OCI-LY1 (cell line): ENCODE data around the gene LRRC9.

Source experiments
- H2AFZ ChIP-seq: fragments of 200-600 bp; sonication (generic), shearing (Covaris generic); 2 replicates; pipeline ENCODE4 v1.6.0; 2014; ENCODE audit warnings: antibody characterized with exemption, mild to moderate bottlenecking, low read length
- H3F3A ChIP-seq: fragments of 200-600 bp; sonication (generic), shearing (Covaris generic); 2 replicates; pipeline ENCODE4 v1.6.0; 2014; ENCODE audit warnings: mild to moderate bottlenecking, antibody characterized with exemption, low read length, moderate library complexity; ENCODE audit not compliant: insufficient read depth
- H3K27ac ChIP-seq: fragments of 200-600 bp; sonication (generic); 2 replicates; pipeline ENCODE4 v1.5.1; 2014; ENCODE audit warnings: low read length, mixed run types, mild to moderate bottlenecking, low read depth; ENCODE audit not compliant: poor library complexity, severe bottlenecking
- H3K27me3 ChIP-seq: fragments of 200-600 bp; sonication (generic); 2 replicates; pipeline ENCODE4 v1.6.0; 2014; ENCODE audit warnings: antibody characterized with exemption, mild to moderate bottlenecking, low read length, moderate library complexity; ENCODE audit not compliant: insufficient read depth
- H3K36me3 ChIP-seq: fragments of 200-600 bp; sonication (generic); 2 replicates; pipeline ENCODE4 v1.6.1; 2014; ENCODE audit warnings: mild to moderate bottlenecking, antibody characterized with exemption, low read length, moderate library complexity, mixed read lengths; ENCODE audit not compliant: insufficient read depth
- H3K4me1 ChIP-seq: fragments of 200-600 bp; sonication (generic); 2 replicates; pipeline ENCODE4 v1.5.1; 2014; ENCODE audit warnings: mild to moderate bottlenecking, low read length, moderate library complexity; ENCODE audit not compliant: insufficient read depth, severe bottlenecking
- H3K4me2 ChIP-seq: fragments of 200-600 bp; sonication (generic), shearing (Covaris generic); 2 replicates; pipeline ENCODE4 v1.6.1; 2014; ENCODE audit warnings: low read length
- H3K4me3 ChIP-seq: fragments of 200-600 bp; sonication (generic); 2 replicates; pipeline ENCODE4 v1.5.1; 2014; ENCODE audit warnings: low read length, low read depth, mild to moderate bottlenecking, mixed read lengths; ENCODE audit not compliant: poor library complexity, severe bottlenecking
- H3K79me2 ChIP-seq: fragments of 200-600 bp; shearing (Covaris generic); 2 replicates; pipeline ENCODE4 v1.6.1; 2016; ENCODE audit warnings: mixed run types, low read length, mixed read lengths; ENCODE audit not compliant: insufficient read depth
- H3K9ac ChIP-seq: fragments of 200-600 bp; sonication (generic), shearing (Covaris generic); 2 replicates; pipeline ENCODE4 v1.6.1; 2014; ENCODE audit warnings: mild to moderate bottlenecking, low read length, mixed read lengths
- H3K9me2 ChIP-seq: fragments of 200-600 bp; sonication (generic), shearing (Covaris generic); 2 replicates; pipeline ENCODE4 v1.6.1; 2014; ENCODE audit warnings: low read depth, mild to moderate bottlenecking, low read length, mixed read lengths
- H3K9me3 ChIP-seq: fragments of 200-600 bp; shearing (Covaris generic); 2 replicates; pipeline ENCODE4 v1.6.1; 2014; ENCODE audit warnings: low read length, mixed read lengths
- H4K20me1 ChIP-seq: fragments of 200-600 bp; sonication (generic), shearing (Covaris generic); 2 replicates; pipeline ENCODE4 v1.6.0; 2016; ENCODE audit warnings: mild to moderate bottlenecking, low read length; ENCODE audit not compliant: insufficient read depth
- CTCF ChIP-seq: fragments of 200-600 bp; sonication (generic), shearing (Covaris generic); IDR thresholded peaks from 2 replicates; pipeline ENCODE4 v1.5.1; 2017; ENCODE audit warnings: mild to moderate bottlenecking, antibody characterized with exemption, low read length, moderate library complexity, mixed read lengths
- EZH2 ChIP-seq: fragments of 200-600 bp; sonication (generic), shearing (Covaris generic); IDR thresholded peaks from 2 replicates; pipeline ENCODE4 v1.8.0; 2017; ENCODE audit warnings: borderline replicate concordance, mixed run types, mild to moderate bottlenecking, antibody characterized with exemption, low read length, moderate library complexity, mixed read lengths

The LRRC9 gene

GRCh38 chr14:59969319-59969718 lies 49.4 kb downstream of the LRRC9 start:
- no peaks in the 10 kb centered on the region for H3K27me3 ChIP-seq
- no peak overlapping the region for H3K27ac ChIP-seq
- peaks cover 11% of the 10 kb centered on the region for H3K4me1 ChIP-seq
- H2AFZ ChIP-seq = no peak overlapping the region
- no peak overlapping the region for H3K4me3 ChIP-seq
- no peaks in the 10 kb centered on the region for H3K36me3 ChIP-seq
- H3K9me2 ChIP-seq = no peaks in the 10 kb centered on the region
- H3K9me3 ChIP-seq = no peaks in the 10 kb centered on the region
- no peaks in the 10 kb centered on the region for H4K20me1 ChIP-seq
- H3K4me2 ChIP-seq = no peak overlapping the region
- no peaks in the 10 kb centered on the region for H3K79me2 ChIP-seq
- no peaks in the 10 kb centered on the region for H3F3A ChIP-seq
- TF ChIP-seq EZH2 (no peak), CTCF (no peak)
- H3K9ac ChIP-seq = no peak overlapping the region

GRCh38 chr14:59981564-59981963 lies 61.6 kb downstream of the LRRC9 start:
- TF ChIP-seq EZH2 (no peak), CTCF (no peak)

GRCh38 chr14:59983048-59983447 lies 63.1 kb downstream of the LRRC9 start:
- no peak overlapping the region for H3K27ac ChIP-seq
- no peaks in the 10 kb centered on the region for H3K36me3 ChIP-seq
- no peak overlapping the region for H3K9ac ChIP-seq
- H3K79me2 ChIP-seq = no peaks in the 10 kb centered on the region
- no peak overlapping the region for H3K4me3 ChIP-seq
- no peak overlapping the region for H2AFZ ChIP-seq
- H3K4me1 ChIP-seq = no peaks in the 10 kb centered on the region
- no peaks in the 10 kb centered on the region for H3K27me3 ChIP-seq
- no peaks in the 10 kb centered on the region for H4K20me1 ChIP-seq
- no peak overlapping the region for H3K4me2 ChIP-seq
- TF ChIP-seq CTCF = no peak
- TF ChIP-seq EZH2 = no peak
- H3F3A ChIP-seq = no peaks in the 10 kb centered on the region
- no peaks in the 10 kb centered on the region for H3K9me2 ChIP-seq
- no peaks in the 10 kb centered on the region for H3K9me3 ChIP-seq

More at GRCh38 chr14:59981564-59981963, 61.6 kb downstream of the LRRC9 start:
- Histone ChIP-seq H2AFZ (no peak overlapping the region), H3K27ac (no peak overlapping the region), H3K36me3 (no peaks in the 10 kb centered on the region), H3K27me3 (no peaks in the 10 kb centered on the region), H4K20me1 (no peaks in the 10 kb centered on the region), H3K9me3 (no peaks in the 10 kb centered on the region), H3K9me2 (no peaks in the 10 kb centered on the region), H3K4me3 (no peak overlapping the region), H3K4me2 (no peak overlapping the region), H3K79me2 (no peaks in the 10 kb centered on the region), H3F3A (no peaks in the 10 kb centered on the region), H3K4me1 (no peaks in the 10 kb centered on the region), H3K9ac (no peak overlapping the region)
